ENCODE results near the gene WBP1L.
"Not testable (repeated sequence)": the region's sequence is repeated elsewhere in the genome, so short reads cannot be mapped to it uniquely, and the experiment has no call there.

Gene WBP1L

GRCh38 chr10:102714621-102715455 is 28.9 kb upstream of the WBP1L start, which contains the start of gene SFXN2:
SFXN2 (plus strand) TSS chr10:102714636; CDS start chr10:102726637, 12,001 bp downstream.
- peak; percentile 1 for TF ChIP-seq CTCF (IDR thresholded peaks at IDR 0.05; ENCODE audit: extremely low read depth, missing control alignments)
- DNase-seq (ENCODE audit: low spot score), result no peak

- DNase-seq (ENCODE audit: low spot score), result no peak
- TF ChIP-seq CTCF (IDR thresholded peaks at IDR 0.05; ENCODE audit: extremely low read depth, missing control alignments), result no peak
These were observed 27.9 kb upstream of the WBP1L start for GRCh38 chr10:102715880-102716279.

GRCh38 chr10:102716900-102717565 is 26.7 kb upstream of the WBP1L start:
- DNase-seq (ENCODE audit: low spot score), result not testable (repeated sequence)

GRCh38 chr10:102718220-102718619 is 25.5 kb upstream of the WBP1L start:
- no peak for DNase-seq (ENCODE audit: low spot score)
- TF ChIP-seq CTCF (IDR thresholded peaks at IDR 0.05; ENCODE audit: extremely low read depth, missing control alignments), result no peak

GRCh38 chr10:102720337-102720736 is 23.4 kb upstream of the WBP1L start:
- DNase-seq (ENCODE audit: low spot score), result no peak
- no peak for TF ChIP-seq CTCF (IDR thresholded peaks at IDR 0.05; ENCODE audit: extremely low read depth, missing control alignments)

- TF ChIP-seq CTCF (IDR thresholded peaks at IDR 0.05; ENCODE audit: extremely low read depth, missing control alignments), result no peak
- DNase-seq (ENCODE audit: low spot score), result no peak
These were observed 22.9 kb upstream of the WBP1L start for GRCh38 chr10:102720775-102721301.

GRCh38 chr10:102721954-102722353 is 21.8 kb upstream of the WBP1L start:
- no peak for TF ChIP-seq CTCF (IDR thresholded peaks at IDR 0.05; ENCODE audit: extremely low read depth, missing control alignments)
- DNase-seq (ENCODE audit: low spot score), result no peak

All from GM20000 (cell line).